Endothelial cell (in vitro differentiated cells): ENCODE results near the gene IL1R2. TPM values are rescaled to one million over a fixed set of nuclear protein-coding genes. Genes with fewer than 3 reads are reported as not detected.

Experiments
- DNase-seq: peaks from one replicate; pipeline ENCODE4 v3.0.0; 2021; ENCODE audit warnings: low spot score
- H3K27ac Mint-ChIP-seq: one replicate; pipeline ENCODE4 v1.8.0; 2021; ENCODE audit warnings: mixed read lengths, inconsistent platforms; ENCODE audit not compliant: unreplicated experiment
- H3K27me3 Mint-ChIP-seq: one replicate; pipeline ENCODE4 v1.8.0; 2021; ENCODE audit warnings: mild to moderate bottlenecking, moderate library complexity, mixed read lengths, inconsistent platforms; ENCODE audit not compliant: unreplicated experiment
- H3K36me3 Mint-ChIP-seq: one replicate; pipeline ENCODE4 v1.8.0; 2021; ENCODE audit warnings: mild to moderate bottlenecking, low read depth, mixed read lengths, inconsistent platforms; ENCODE audit not compliant: unreplicated experiment
- H3K4me1 Mint-ChIP-seq: one replicate; pipeline ENCODE4 v1.8.0; 2021; ENCODE audit warnings: mild to moderate bottlenecking, mixed read lengths, inconsistent platforms; ENCODE audit not compliant: unreplicated experiment
- H3K4me3 Mint-ChIP-seq: one replicate; pipeline ENCODE4 v1.8.0; 2021; ENCODE audit warnings: mild to moderate bottlenecking, mixed read lengths, inconsistent platforms; ENCODE audit not compliant: unreplicated experiment
- H3K9me3 Mint-ChIP-seq: one replicate; pipeline ENCODE4 v1.8.0; 2021; ENCODE audit warnings: mixed read lengths, inconsistent platforms; ENCODE audit not compliant: unreplicated experiment
- CTCF ChIP-seq: fragments of 200-600 bp; sonication (generic); IDR thresholded peaks from one replicate; pipeline ENCODE4 v1.5.0; 2021; ENCODE audit warnings: antibody characterized with exemption; ENCODE audit not compliant: unreplicated experiment
- total RNA-seq: library from RNA; stranded (reverse); fragmentation: NEBNext Ultra II Directional; extraction: Animal tissue kit (Norgen Biotek cat#: 25700); gene quantifications from one replicate; pipeline ENCODE4 v1.2.1, GENCODE V29; 2021; ENCODE audit not compliant: unreplicated experiment

Gene IL1R2
- total RNA-seq, 1 donor from 2014 or later, result not detected

- Mint-ChIP-seq H3K27ac (no peak overlapping the region), H3K9me3 (no peaks in the 10 kb centered on the region), H3K4me3 (no peak overlapping the region), H3K4me1 (no peaks in the 10 kb centered on the region), H3K36me3 (no peaks in the 10 kb centered on the region), H3K27me3 (peaks cover 2% of the 10 kb centered on the region)
- peak; percentile 74 for TF ChIP-seq CTCF
- DNase-seq, result peak; percentile 65
These were observed 14.5 kb downstream of the IL1R2 start for GRCh38 chr2:102005989-102006885.

- Mint-ChIP-seq H3K36me3 (no peaks in the 10 kb centered on the region), H3K9me3 (no peaks in the 10 kb centered on the region), H3K4me1 (no peaks in the 10 kb centered on the region), H3K27me3 (peaks cover 2% of the 10 kb centered on the region), H3K27ac (no peak overlapping the region), H3K4me3 (no peak overlapping the region)
- no peak for TF ChIP-seq CTCF
- DNase-seq, result no peak
These were observed 15.1 kb downstream of the IL1R2 start for GRCh38 chr2:102006886-102007278.

- Mint-ChIP-seq H3K27ac (no peak overlapping the region), H3K9me3 (no peaks in the 10 kb centered on the region), H3K27me3 (peaks cover 2% of the 10 kb centered on the region), H3K36me3 (no peaks in the 10 kb centered on the region), H3K4me3 (no peak overlapping the region), H3K4me1 (no peaks in the 10 kb centered on the region)
- no peak for TF ChIP-seq CTCF
- no peak for DNase-seq
These were observed 16.7 kb downstream of the IL1R2 start for GRCh38 chr2:102008490-102008889.

- no peaks in the 10 kb centered on the region for H3K9me3 Mint-ChIP-seq
- no peaks in the 10 kb centered on the region for H3K4me1 Mint-ChIP-seq
- no peaks in the 10 kb centered on the region for H3K36me3 Mint-ChIP-seq
- TF ChIP-seq CTCF, result no peak
- H3K27me3 Mint-ChIP-seq, result peaks cover 2% of the 10 kb centered on the region
- H3K27ac Mint-ChIP-seq, result no peak overlapping the region
- H3K4me3 Mint-ChIP-seq, result no peak overlapping the region
- no peak for DNase-seq
These were observed 17.8 kb downstream of the IL1R2 start for GRCh38 chr2:102009557-102009956.

GRCh38 chr2:102010902-102011301 lies 19.1 kb downstream of the IL1R2 start:
- Mint-ChIP-seq H3K27ac (no peak overlapping the region), H3K4me3 (no peak overlapping the region), H3K9me3 (no peaks in the 10 kb centered on the region), H3K27me3 (peaks cover 2% of the 10 kb centered on the region), H3K36me3 (no peaks in the 10 kb centered on the region), H3K4me1 (no peaks in the 10 kb centered on the region)
- TF ChIP-seq CTCF, result no peak
- no peak for DNase-seq
